ENCODE results near the gene RCAN3. TPM values are rescaled to one million over a fixed set of nuclear protein-coding genes. Genes with fewer than 3 reads are reported as not detected.
"Not testable (repeated sequence)": the region's sequence is repeated elsewhere in the genome, so short reads cannot be mapped to it uniquely, and the experiment has no call there.

Gene RCAN3
- total RNA-seq, 1 donor from 2014 or later, result 20.4 TPM

DNA sequence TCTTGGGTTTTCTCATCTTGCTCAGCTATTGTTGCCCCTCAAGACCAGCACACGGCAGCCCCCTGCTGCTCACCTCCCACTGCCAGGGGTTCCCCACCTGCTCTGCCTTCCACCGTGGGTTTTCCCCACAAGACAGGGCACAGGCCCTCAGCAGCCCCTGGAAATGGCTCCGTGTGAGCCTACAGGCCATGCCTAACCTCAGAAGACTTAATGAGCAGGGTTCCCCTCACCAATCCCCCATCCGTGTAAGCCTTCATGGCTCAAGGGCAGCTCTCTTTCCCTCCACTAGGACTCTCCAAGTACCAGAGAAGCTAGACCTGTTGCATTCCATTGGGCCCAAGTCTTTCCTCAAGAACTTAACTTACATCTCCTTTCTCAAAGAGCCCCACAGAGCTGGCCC, 18.4 kb upstream of the RCAN3 start:
- Mint-ChIP-seq H3K4me3 (no peak overlapping the region), H3K36me3 (no peaks in the 10 kb centered on the region), H3K4me1 (ENCODE audit: unreplicated experiment) (peaks cover 9% of the 10 kb centered on the region), H3K9me3 (no peaks in the 10 kb centered on the region), H3K27ac (no peak overlapping the region), H3K27me3 (no peaks in the 10 kb centered on the region)
- TF ChIP-seq, protein P1, sequence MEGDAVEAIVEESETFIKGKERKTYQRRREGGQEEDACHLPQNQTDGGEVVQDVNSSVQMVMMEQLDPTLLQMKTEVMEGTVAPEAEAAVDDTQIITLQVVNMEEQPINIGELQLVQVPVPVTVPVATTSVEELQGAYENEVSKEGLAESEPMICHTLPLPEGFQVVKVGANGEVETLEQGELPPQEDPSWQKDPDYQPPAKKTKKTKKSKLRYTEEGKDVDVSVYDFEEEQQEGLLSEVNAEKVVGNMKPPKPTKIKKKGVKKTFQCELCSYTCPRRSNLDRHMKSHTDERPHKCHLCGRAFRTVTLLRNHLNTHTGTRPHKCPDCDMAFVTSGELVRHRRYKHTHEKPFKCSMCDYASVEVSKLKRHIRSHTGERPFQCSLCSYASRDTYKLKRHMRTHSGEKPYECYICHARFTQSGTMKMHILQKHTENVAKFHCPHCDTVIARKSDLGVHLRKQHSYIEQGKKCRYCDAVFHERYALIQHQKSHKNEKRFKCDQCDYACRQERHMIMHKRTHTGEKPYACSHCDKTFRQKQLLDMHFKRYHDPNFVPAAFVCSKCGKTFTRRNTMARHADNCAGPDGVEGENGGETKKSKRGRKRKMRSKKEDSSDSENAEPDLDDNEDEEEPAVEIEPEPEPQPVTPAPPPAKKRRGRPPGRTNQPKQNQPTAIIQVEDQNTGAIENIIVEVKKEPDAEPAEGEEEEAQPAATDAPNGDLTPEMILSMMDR (conservative IDR thresholded peaks at IDR 0.05), result no peak
- no peak for DNase-seq (ENCODE audit: extremely low spot score, unreplicated experiment)

DNA sequence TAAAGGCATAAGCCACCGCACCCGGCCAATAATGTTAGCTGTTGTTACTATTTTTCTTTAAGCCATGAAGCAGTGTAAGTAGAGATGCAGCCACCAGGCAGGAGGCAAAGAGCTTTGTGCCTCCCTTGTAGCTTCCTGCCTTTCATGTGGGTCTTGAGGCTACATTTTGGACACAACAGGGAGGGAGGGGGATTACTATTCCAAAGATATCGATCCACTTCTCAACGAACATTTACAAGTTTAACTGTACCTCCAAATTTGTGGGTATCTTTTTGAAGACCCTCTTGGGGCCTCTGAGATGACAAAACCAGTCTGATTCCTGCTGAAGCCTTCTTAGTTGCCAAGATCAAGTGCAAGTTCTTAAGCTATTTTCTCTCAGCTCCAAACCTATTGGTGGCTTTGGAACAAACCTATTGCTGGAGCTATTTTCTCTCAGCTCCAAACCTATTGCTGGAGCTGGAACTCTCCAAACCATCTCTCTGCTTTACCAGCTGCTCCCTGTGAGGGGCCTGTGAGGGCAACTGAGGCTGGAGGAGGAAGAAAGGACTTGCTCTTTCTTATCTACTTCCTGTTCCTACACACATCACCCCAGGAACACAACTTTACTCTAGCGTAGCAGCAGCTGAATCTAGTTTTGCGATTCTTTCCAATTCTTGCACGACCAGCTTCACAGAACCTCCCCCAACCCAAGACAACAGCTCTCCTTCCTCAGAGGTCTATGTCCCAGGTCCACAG, 16.1 kb upstream of the RCAN3 start:
- no peak for DNase-seq (ENCODE audit: extremely low spot score, unreplicated experiment)
- Mint-ChIP-seq H3K27me3 (no peaks in the 10 kb centered on the region), H3K9me3 (no peaks in the 10 kb centered on the region), H3K36me3 (no peaks in the 10 kb centered on the region), H3K27ac (no peak overlapping the region), H3K4me3 (no peak overlapping the region), H3K4me1 (ENCODE audit: unreplicated experiment) (peaks cover 5% of the 10 kb centered on the region)
- TF ChIP-seq, protein P1 (conservative IDR thresholded peaks at IDR 0.05), result no peak

DNA sequence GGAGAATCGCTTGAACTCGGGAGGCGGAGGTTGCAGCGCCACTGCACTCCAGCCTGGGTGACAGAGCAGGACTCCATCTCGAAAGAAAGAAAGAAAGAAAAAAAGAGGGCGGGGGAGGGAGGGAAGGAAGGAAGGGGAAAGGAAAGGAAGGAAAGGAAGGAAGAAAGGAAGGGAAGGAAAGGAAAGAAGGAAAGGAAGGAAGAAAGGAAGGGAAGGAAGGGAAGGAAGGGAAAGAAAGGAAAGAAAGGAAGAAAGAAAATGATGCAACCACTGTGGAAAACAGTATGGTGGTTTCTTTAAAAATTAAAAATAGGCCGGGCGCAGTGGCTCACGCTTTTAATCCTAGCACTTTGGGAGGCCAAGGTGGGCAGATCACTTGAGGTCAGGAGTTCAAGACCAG, 15.2 kb upstream of the RCAN3 start:
- Mint-ChIP-seq H3K4me3 (no peak overlapping the region), H3K27me3 (no peaks in the 10 kb centered on the region), H3K9me3 (no peaks in the 10 kb centered on the region), H3K4me1 (ENCODE audit: unreplicated experiment) (peaks cover 5% of the 10 kb centered on the region), H3K27ac (no peak overlapping the region), H3K36me3 (no peaks in the 10 kb centered on the region)
- TF ChIP-seq, protein P1 (conservative IDR thresholded peaks at IDR 0.05), result no peak
- no peak for DNase-seq (ENCODE audit: extremely low spot score, unreplicated experiment)

DNA sequence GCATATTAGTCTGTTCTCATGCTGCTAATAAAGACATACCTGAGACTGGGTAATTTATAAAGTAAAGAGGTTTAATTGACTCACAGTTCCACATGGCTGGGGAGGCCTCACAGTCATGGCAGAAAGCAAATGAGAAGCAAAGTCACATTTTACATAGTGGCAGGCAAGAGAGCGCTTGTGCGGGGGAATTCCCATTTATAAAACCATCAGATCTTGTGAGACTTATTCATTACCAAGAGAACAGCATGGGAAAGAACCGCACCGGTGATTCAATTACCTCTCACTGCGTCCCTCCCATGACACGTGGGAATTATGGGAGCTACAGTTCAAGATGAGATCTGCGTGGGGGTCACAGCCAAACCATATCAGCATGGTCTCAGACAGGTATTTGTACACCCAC, 14.5 kb upstream of the RCAN3 start:
- not testable (repeated sequence) for H3K9me3 Mint-ChIP-seq, H3K27ac Mint-ChIP-seq

DNA sequence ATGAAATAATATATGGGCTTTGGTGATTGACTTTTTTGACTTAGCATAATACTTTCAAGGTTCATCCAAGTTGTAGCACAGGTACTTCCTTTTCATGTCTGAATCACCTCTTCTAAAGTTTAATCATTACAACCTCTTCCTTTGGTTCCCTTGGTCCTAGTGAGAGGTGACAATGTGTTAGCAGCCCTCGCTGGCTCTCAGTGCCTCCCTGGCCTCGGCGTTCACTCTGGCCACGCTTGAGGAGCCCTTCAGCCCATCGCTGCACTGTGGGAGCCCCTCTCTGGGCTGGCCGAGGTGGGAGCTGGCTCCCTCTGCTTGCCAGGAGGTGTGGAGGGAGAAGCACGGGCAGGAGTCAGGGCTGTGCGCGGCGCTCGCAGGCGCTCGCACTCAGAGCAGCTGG, 13.0 kb upstream of the RCAN3 start:
- H3K4me3 Mint-ChIP-seq, result no peak overlapping the region
- no peak for DNase-seq (ENCODE audit: extremely low spot score, unreplicated experiment)
- no peaks in the 10 kb centered on the region for H3K27me3 Mint-ChIP-seq
- TF ChIP-seq, protein P1 (conservative IDR thresholded peaks at IDR 0.05), result no peak
- peaks cover 5% of the 10 kb centered on the region for H3K4me1 Mint-ChIP-seq (ENCODE audit: unreplicated experiment)
- no peaks in the 10 kb centered on the region for H3K9me3 Mint-ChIP-seq
- no peak overlapping the region for H3K27ac Mint-ChIP-seq
- H3K36me3 Mint-ChIP-seq, result no peaks in the 10 kb centered on the region

More for the DNA sequence above, 14.5 kb upstream of the RCAN3 start:
- not testable (repeated sequence) for H3K27me3 Mint-ChIP-seq; DNase-seq (ENCODE audit: extremely low spot score, unreplicated experiment); H3K4me3 Mint-ChIP-seq; H3K36me3 Mint-ChIP-seq; H3K4me1 Mint-ChIP-seq (ENCODE audit: unreplicated experiment)

DNA sequence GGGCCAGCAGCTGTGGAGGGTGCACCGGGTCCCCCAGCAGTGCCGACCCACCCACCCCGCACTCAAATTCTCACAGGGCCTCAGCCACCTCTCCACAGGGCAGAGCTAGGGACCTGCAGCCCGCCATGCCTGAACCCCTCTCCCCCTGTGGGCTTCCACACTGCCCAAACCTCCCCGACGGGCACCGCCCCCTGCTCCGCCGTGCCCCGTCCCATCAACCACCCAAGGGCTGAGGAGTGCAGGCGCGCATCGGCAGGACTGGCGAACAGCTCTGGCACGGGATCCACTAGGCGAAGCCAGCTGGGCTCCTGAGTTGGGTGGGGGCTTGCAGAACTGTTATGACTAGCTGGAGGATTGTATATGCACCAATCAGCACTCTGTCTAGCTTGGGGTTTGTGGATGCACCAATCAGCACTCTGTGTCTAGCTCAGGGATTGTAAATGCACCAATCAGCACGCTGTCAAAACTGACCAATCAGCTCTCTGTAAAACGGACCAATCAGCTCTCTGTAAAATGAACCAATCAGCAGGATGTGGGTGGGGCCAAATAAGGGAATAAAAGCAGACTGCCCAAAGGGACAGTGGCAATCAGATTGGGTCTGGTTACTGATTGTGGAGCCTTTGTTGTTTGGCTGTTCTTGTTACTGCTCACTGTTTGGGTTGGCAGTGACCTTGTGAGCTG, 12.4 kb upstream of the RCAN3 start:
- peaks cover 5% of the 10 kb centered on the region for H3K4me1 Mint-ChIP-seq (ENCODE audit: unreplicated experiment)
- H3K4me3 Mint-ChIP-seq, result no peak overlapping the region
- DNase-seq (ENCODE audit: extremely low spot score, unreplicated experiment), result no peak
- H3K9me3 Mint-ChIP-seq, result no peaks in the 10 kb centered on the region
- TF ChIP-seq, protein P1 (conservative IDR thresholded peaks at IDR 0.05), result no peak
- no peak overlapping the region for H3K27ac Mint-ChIP-seq
- no peaks in the 10 kb centered on the region for H3K36me3 Mint-ChIP-seq
- no peaks in the 10 kb centered on the region for H3K27me3 Mint-ChIP-seq
